Breast epithelium (tissue), 4 donors: ENCODE measurements around the gene IGFLR1. TPM values are rescaled to one million over a fixed set of nuclear protein-coding genes. Genes with fewer than 3 reads are reported as not detected.
"Not testable (repeated sequence)": the region's sequence is repeated elsewhere in the genome, so short reads cannot be mapped to it uniquely, and the experiment has no call there.

Source experiments
- DNase-seq, 2 donors: peaks; one replicate each; pipeline ENCODE4 v3.0.0-alpha.2; 2019; ENCODE audit warnings: low spot score in 2 of 2
- H3K27ac ChIP-seq, 2 donors: fragments of 200-600 bp; sonication (generic) in 1 of 2; one replicate each; pipeline ENCODE4 v1.5.1; 2016 to 2019; ENCODE audit warnings: mild to moderate bottlenecking in 1 of 2
- H3K27me3 ChIP-seq, 2 donors: fragments of 200-600 bp; sonication (generic) in 1 of 2; one replicate each; pipeline versions ENCODE4 v1.5.1 to v1.6.0; 2017 to 2019; ENCODE audit warnings: control low read depth in 1 of 2, mild to moderate bottlenecking in 1 of 2
- H3K36me3 ChIP-seq: fragments of 200-600 bp; one replicate; pipeline ENCODE4 v1.5.1; 2019
- H3K4me1 ChIP-seq, 2 donors: fragments of 200-600 bp; sonication (generic); one replicate each; pipeline ENCODE4 v1.5.1; 2016 to 2019; ENCODE audit warnings: control low read depth in 1 of 2
- H3K4me3 ChIP-seq, 3 donors: fragments of 200-600 bp; sonication (generic); 1 replicate in 2 of 3; 2 replicates in 1 of 3; pipeline ENCODE4 v1.5.1; 2016 to 2019; ENCODE audit warnings: mild to moderate bottlenecking in 3 of 3, moderate library complexity in 2 of 3
- H3K9me3 ChIP-seq, 2 donors: fragments of 200-600 bp; sonication (generic) in 1 of 2; one replicate each; pipeline ENCODE4 v1.5.1; 2016 to 2019; ENCODE audit warnings: control low read depth in 1 of 2
- POLR2A ChIP-seq: fragments of 450-650 bp; IDR thresholded peaks from one replicate; pipeline ENCODE4 v1.6.1; 2016; ENCODE audit warnings: antibody characterized with exemption, mild to moderate bottlenecking, moderate library complexity
- POLR2AphosphoS5 ChIP-seq, 3 donors: sonication (generic); formaldehyde crosslinking; IDR thresholded peaks; one replicate each; pipeline ENCODE4 v1.6.1; 2017; ENCODE audit warnings: antibody characterized with exemption in 3 of 3
- intact Hi-C: fragments of 100-400 bp; cut with DNase I; formaldehyde crosslinking; loops from one replicate; pipeline ENCODE4 v1.15.1; 2023; ENCODE audit warnings: low total_unique reads
- total RNA-seq, 3 donors: library from RNA; depleted of rRNA; stranded (reverse); fragments of >200 nt; gene quantifications; one replicate each; pipeline ENCODE4 v1.1.0, GENCODE V29; 2016
- TF ChIP-seq, protein P1 (sequence below), 3 donors: fragments of 450-650 bp; IDR thresholded peaks; one replicate each; pipeline ENCODE4 v1.5.1; 2016 to 2017; ENCODE audit warnings: antibody characterized with exemption in 3 of 3, mild to moderate bottlenecking in 3 of 3, moderate library complexity in 3 of 3

IGFLR1 gene
- total RNA-seq, 3 donors from 2014 or later: 8.8 to 16.1 (median 14.1) TPM

DNA sequence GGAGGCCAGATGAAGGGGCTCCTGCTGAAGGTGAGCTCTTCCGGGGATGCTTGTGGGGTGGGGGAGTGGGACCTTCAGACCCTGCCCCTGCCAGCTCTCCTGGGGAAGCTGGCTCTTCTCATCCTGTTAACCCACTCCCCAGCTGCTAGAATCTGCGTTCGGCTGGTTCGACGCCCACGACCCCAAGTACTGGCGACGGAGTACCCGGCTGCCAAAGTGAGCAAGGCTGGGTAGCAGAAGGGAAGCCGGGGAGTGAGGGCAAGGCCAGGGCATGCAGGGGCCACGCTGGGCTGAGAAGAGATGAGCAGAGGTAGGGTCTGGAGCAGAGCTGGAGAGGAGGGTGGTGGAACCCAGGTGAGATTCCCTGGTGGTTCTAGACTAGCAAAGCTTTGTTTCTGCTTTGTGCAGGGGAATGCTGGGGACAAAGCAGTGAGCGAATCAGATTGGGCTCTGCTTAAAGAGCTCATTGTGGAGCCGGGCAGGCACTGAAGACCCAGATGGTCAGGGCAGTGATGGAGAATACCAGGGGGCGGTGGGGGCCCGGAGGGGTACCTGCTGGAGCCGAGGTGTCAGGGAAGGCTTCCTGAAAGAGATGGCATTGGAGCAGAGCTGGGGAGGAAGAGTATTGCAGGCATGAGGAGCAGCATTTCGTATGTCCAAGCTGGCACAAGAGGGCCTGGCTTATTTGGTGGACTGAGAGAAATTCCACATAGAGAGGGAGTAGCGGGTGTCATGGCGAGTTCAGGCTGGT, 14.1 kb downstream of the IGFLR1 start:
- TF ChIP-seq, protein P1, sequence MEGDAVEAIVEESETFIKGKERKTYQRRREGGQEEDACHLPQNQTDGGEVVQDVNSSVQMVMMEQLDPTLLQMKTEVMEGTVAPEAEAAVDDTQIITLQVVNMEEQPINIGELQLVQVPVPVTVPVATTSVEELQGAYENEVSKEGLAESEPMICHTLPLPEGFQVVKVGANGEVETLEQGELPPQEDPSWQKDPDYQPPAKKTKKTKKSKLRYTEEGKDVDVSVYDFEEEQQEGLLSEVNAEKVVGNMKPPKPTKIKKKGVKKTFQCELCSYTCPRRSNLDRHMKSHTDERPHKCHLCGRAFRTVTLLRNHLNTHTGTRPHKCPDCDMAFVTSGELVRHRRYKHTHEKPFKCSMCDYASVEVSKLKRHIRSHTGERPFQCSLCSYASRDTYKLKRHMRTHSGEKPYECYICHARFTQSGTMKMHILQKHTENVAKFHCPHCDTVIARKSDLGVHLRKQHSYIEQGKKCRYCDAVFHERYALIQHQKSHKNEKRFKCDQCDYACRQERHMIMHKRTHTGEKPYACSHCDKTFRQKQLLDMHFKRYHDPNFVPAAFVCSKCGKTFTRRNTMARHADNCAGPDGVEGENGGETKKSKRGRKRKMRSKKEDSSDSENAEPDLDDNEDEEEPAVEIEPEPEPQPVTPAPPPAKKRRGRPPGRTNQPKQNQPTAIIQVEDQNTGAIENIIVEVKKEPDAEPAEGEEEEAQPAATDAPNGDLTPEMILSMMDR (IDR thresholded peaks at IDR 0.05): no peak
- TF ChIP-seq POLR2A: no peak
- no peak for TF ChIP-seq POLR2AphosphoS5 (IDR thresholded peaks at IDR 0.05)
- Histone ChIP-seq H3K9me3 (no peaks in the 10 kb centered on the region), H3K4me3 (no peak overlapping the region), H3K27ac (no peak overlapping the region), H3K4me1 (no peaks in the 10 kb centered on the region), H3K27me3 (no peaks in the 10 kb centered on the region), H3K36me3 (peaks cover 22% of the 10 kb centered on the region)
- intact Hi-C loops: no loop called here
- no peak for DNase-seq

DNA sequence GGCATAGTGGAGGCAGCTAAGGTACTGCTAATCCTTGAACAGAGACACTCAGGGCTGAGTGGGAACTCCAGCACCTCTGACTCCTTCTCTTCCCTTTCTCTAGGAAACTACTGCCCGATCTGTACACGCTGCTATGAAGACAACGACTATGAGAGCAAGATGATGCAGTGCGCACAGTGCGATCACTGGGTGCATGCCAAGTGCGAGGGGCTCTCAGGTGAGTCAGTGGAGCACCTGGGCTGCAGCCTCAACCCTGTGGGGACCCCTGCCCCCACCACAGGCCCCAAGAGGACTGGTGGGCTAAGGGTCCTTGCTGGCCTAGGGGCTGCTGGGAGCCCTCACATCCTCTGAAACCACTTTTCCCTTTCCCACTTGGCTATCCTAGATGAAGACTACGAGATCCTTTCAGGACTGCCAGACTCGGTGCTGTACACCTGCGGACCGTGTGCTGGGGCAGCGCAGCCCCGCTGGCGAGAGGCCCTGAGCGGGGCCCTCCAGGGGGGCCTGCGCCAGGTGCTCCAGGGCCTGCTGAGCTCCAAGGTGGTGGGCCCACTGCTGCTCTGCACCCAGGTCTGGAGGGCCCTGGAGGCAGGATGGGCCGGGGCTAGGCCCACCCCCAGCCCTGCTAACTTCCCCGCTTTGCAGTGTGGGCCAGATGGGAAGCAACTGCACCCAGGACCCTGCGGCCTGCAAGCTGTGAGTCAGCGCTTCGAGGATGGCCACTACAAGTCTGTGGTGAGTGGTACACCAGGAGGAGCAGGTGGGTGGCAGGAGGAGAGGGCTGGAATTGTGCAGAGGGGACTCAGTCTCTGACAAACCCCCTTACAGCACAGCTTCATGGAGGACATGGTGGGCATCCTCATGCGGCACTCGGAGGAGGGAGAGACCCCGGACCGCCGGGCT, 14.9 kb downstream of the IGFLR1 start:
- Histone ChIP-seq H3K4me1 (no peaks in the 10 kb centered on the region), H3K27ac (no peak overlapping the region), H3K4me3 (no peak overlapping the region), H3K36me3 (peaks cover 22% of the 10 kb centered on the region), H3K9me3 (no peaks in the 10 kb centered on the region), H3K27me3 (no peaks in the 10 kb centered on the region)
- intact Hi-C loops: no loop called here
- no peak for DNase-seq
- TF ChIP-seq POLR2A: no peak
- no peak for TF ChIP-seq POLR2AphosphoS5 (IDR thresholded peaks at IDR 0.05)
- TF ChIP-seq, protein P1 (IDR thresholded peaks at IDR 0.05): no peak

DNA sequence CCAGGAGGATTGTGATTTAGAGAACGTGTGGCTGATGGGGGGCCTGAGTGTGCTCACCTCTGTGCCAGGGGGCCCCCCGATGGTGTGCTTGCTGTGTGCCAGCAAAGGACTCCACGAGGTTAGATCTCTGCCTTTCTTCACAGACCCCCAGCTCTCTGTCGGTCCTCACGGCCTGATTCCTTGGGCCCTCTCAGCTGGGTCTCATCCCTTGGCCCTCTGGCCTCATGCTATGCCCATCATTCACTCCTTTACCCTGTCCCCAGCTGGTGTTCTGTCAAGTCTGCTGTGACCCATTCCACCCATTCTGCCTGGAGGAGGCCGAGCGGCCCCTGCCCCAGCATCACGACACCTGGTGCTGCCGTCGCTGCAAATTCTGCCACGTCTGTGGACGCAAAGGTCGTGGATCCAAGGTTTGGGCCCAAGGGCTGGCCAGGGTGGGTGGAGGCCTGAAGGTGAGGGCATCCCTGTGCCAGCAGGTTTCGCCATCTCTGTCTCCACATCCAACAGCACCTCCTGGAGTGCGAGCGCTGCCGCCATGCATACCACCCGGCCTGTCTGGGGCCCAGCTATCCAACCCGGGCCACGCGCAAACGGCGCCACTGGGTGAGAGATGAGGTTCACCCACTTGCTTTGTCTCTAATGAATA, 16.9 kb downstream of the IGFLR1 start:
- H3K9me3 ChIP-seq: no peaks in the 10 kb centered on the region
- DNase-seq: no peak
- H3K27ac ChIP-seq: no peak overlapping the region
- TF ChIP-seq POLR2A: no peak
- TF ChIP-seq, protein P1 (IDR thresholded peaks at IDR 0.05): no peak
- no peak for TF ChIP-seq POLR2AphosphoS5 (IDR thresholded peaks at IDR 0.05)
- H3K4me3 ChIP-seq: no peak overlapping the region
- H3K27me3 ChIP-seq: no peaks in the 10 kb centered on the region
- H3K36me3 ChIP-seq: peaks cover 22% of the 10 kb centered on the region
- no peaks in the 10 kb centered on the region for H3K4me1 ChIP-seq
- intact Hi-C loops: no loop called here

DNA sequence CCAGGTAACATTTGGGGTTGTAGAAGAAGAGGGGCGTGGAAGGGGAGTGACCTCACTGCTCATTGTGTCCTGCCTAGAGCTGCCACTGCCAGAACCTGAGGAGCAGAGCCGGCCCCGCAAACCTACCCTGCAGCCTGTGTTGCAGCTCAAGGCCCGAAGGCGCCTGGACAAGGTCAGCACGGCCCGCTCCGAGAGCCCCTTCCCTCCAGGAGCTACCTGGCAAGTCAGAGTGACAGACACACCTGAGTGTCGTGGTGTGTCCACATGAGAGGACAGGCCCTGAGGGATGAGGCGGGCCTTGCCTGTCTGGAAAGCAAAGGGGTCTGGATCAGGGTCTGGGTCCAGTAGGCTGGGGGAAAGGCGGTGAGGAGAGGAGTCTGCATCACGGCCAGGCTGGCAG, 17.7 kb downstream of the IGFLR1 start:
- intact Hi-C loops: no loop called here
- H3K36me3 ChIP-seq: peaks cover 22% of the 10 kb centered on the region
- H3K27me3 ChIP-seq: no peaks in the 10 kb centered on the region

DNA sequence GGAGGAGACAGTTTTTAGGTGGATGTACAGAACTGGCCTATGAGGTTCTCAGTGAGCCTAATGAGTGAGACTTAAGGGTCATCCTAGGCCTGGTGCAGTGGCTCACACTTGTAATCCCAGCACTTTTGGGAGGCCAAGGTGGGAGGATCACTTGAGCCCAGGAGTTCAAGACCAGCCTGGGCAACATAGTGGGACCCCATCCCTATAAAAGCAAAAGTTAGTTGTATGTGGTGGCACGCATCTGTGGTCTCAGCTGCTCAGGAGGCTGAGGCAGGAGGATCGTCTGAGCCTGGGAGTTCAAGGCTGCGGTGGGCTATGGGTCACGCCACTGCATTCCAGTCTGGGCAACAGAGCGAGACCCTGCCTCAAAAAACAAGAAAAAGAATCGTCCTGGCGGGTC, 18.1 kb downstream of the IGFLR1 start:
- not testable (repeated sequence) for H3K4me1 ChIP-seq, H3K27ac ChIP-seq

More for the DNA sequence above, 17.7 kb downstream of the IGFLR1 start:
- peaks cover 1% of the 10 kb centered on the region in 2 donors for H3K4me1 ChIP-seq
- H3K27ac ChIP-seq: no peak overlapping the region
- DNase-seq: no peak
- H3K9me3 ChIP-seq: no peaks in the 10 kb centered on the region
- no peak overlapping the region for H3K4me3 ChIP-seq
- TF ChIP-seq POLR2AphosphoS5 (IDR thresholded peaks at IDR 0.05) (no peak), POLR2A (no peak)
- TF ChIP-seq, protein P1 (IDR thresholded peaks at IDR 0.05): no peak

More for the DNA sequence above, 18.1 kb downstream of the IGFLR1 start:
- H3K9me3 ChIP-seq, H3K27me3 ChIP-seq, DNase-seq, intact Hi-C loops, H3K4me3 ChIP-seq: not testable (repeated sequence)
- H3K36me3 ChIP-seq: peaks cover 22% of the 10 kb centered on the region
